ENCODE data around the gene PTPRH.
A peak's percentile ranks its signal among the peaks of the same experiment; 100 is the strongest.
"Not testable (repeated sequence)": the region's sequence is repeated elsewhere in the genome, so short reads cannot be mapped to it uniquely, and the experiment has no call there.

The PTPRH gene

GRCh38 chr19:55158848-55159749 lies 50.2 kb downstream of the PTPRH start:
- DNase-seq (ENCODE audit: low spot score): peak; percentile 68

GRCh38 chr19:55158423-55158822 lies 50.9 kb downstream of the PTPRH start:
- no peak for DNase-seq (ENCODE audit: low spot score)

GRCh38 chr19:55157064-55157908 lies 52.0 kb downstream of the PTPRH start, which contains the start of gene TNNI3:
TSS of gene TNNI3 (minus strand) at chr19:55157732. CDS start at chr19:55157589, 143 bp downstream.
- no peak for DNase-seq (ENCODE audit: low spot score)

- peak; percentile 55 for DNase-seq (ENCODE audit: low spot score)
These were observed 52.9 kb downstream of the PTPRH start for GRCh38 chr19:55156202-55157063.

GRCh38 chr19:55155784-55156183 lies 53.5 kb downstream of the PTPRH start:
- not testable (repeated sequence) for DNase-seq (ENCODE audit: low spot score)

GRCh38 chr19:55153652-55154264 lies 55.5 kb downstream of the PTPRH start:
- no peak for DNase-seq (ENCODE audit: low spot score)

- DNase-seq (ENCODE audit: low spot score): no peak
These were observed 57.3 kb downstream of the PTPRH start for GRCh38 chr19:55152017-55152416.

- peak; percentile 45 for DNase-seq (ENCODE audit: low spot score)
These were observed 60.0 kb downstream of the PTPRH start, which contains the start of gene TNNT1 for GRCh38 chr19:55149078-55150003. TSS of gene TNNT1 (minus strand) at chr19:55149206. CDS start at chr19:55147157, 2,049 bp downstream.

GRCh38 chr19:55147545-55148251 lies 61.6 kb downstream of the PTPRH start:
- DNase-seq (ENCODE audit: low spot score): no peak

- DNase-seq (ENCODE audit: low spot score): no peak
These were observed 62.5 kb downstream of the PTPRH start for GRCh38 chr19:55146705-55147273.

GRCh38 chr19:55146078-55146704 lies 63.1 kb downstream of the PTPRH start:
- peak; percentile 54 for DNase-seq (ENCODE audit: low spot score)

- no peak for DNase-seq (ENCODE audit: low spot score)
These were observed 64.1 kb downstream of the PTPRH start for GRCh38 chr19:55145232-55145631.

- DNase-seq (ENCODE audit: low spot score): no peak
These were observed 67.6 kb downstream of the PTPRH start for GRCh38 chr19:55141696-55142095.

GRCh38 chr19:55137915-55138314 lies 71.4 kb downstream of the PTPRH start:
- no peak for DNase-seq (ENCODE audit: low spot score)

GRCh38 chr19:55136399-55137102 lies 72.8 kb downstream of the PTPRH start:
- no peak for DNase-seq (ENCODE audit: low spot score)

GRCh38 chr19:55134736-55135135 lies 74.6 kb downstream of the PTPRH start:
- no peak for DNase-seq (ENCODE audit: low spot score)

- no peak for DNase-seq (ENCODE audit: low spot score)
These were observed 75.5 kb downstream of the PTPRH start for GRCh38 chr19:55133639-55134444.
